ENCODE measurements around the gene GLP1R. TPM values are rescaled to one million over a fixed set of nuclear protein-coding genes. Genes with fewer than 3 reads are reported as not detected.

GLP1R gene
- total and polyA plus RNA-seq, 2 donors (not counting 1 experiment from before 2014, with no cell fraction given) = not detected

- H3K27me3 Mint-ChIP-seq = peaks cover 51% of the 10 kb centered on the region
- Histone ChIP-seq H4K20me1 (ENCODE audit: control insufficient read depth, insufficient read depth, low read length, poor library complexity, severe bottlenecking) (no peaks in the 10 kb centered on the region), H3K27ac (ENCODE audit: low read length in 2 of 2) (no peak overlapping the region), H3K79me2 (ENCODE audit: control insufficient read depth, insufficient read depth, low read length) (no peaks in the 10 kb centered on the region), H3K4me1 (ENCODE audit: control insufficient read depth in 2 of 2, insufficient read depth in 2 of 2, low read length in 2 of 2) (no peaks in the 10 kb centered on the region), H2AFZ (ENCODE audit: insufficient read depth, low read depth, low read length, poor library complexity, severe bottlenecking) (no peak overlapping the region), H3K4me3 (ENCODE audit: control extremely low read depth in 1 of 5, extremely low read depth in 1 of 5, insufficient read depth in 1 of 5, low read depth in 2 of 5, low read length in 4 of 5) (no peak overlapping the region), H3K4me2 (replicated peaks; ENCODE audit: low read depth, low read length, poor library complexity, severe bottlenecking) (no peak overlapping the region), H3K27me3 (replicated peaks in 1 of 4; ENCODE audit: control extremely low read depth in 1 of 4, control insufficient read depth in 3 of 4, insufficient read depth in 4 of 4, low read length in 3 of 4) (peaks cover 0 to 4% (median 0%) of the 10 kb centered on the region in 4 experiments), H3K36me3 (replicated peaks in 1 of 2; ENCODE audit: control extremely low read depth in 1 of 2, control insufficient read depth in 1 of 2, extremely low read depth in 1 of 2, insufficient read depth in 2 of 2, low read length in 1 of 2) (no peaks in the 10 kb centered on the region), H3K9ac (ENCODE audit: low read length) (no peak overlapping the region), H3K9me3 (ENCODE audit: control extremely low read depth in 1 of 3, control insufficient read depth in 2 of 3, insufficient read depth in 1 of 3, low read length in 2 of 3) (no peaks in the 10 kb centered on the region)
- ATAC-seq (ENCODE audit: low read depth) = no peak
- ChIA-PET CTCF (no interaction called here), POLR2A (no interaction called here)
- H3K27ac Mint-ChIP-seq = no peak overlapping the region
- no peak for TF ChIP-seq CTCF (IDR thresholded peaks at IDR 0.05)
- TF ChIP-seq EZH2 (IDR thresholded peaks at IDR 0.05; ENCODE audit: borderline replicate concordance, insufficient read depth, low read depth, low read length, poor library complexity, severe bottlenecking) = no peak
- no peaks in the 10 kb centered on the region for H3K4me1 Mint-ChIP-seq
- WGBS (ENCODE audit: insufficient coverage) = 94% methylated on average over 3 of the region's 9 CpGs
- H3K4me3 Mint-ChIP-seq = no peak overlapping the region
- DNase-seq = no peak
- intact Hi-C loops (cut with micrococcal nuclease) = no loop called here
- H3K9me3 Mint-ChIP-seq (ENCODE audit: insufficient read depth) = no peaks in the 10 kb centered on the region
Observed at GRCh38 chr6:39056681-39057080, 8.1 kb downstream of the GLP1R start.

DNA sequence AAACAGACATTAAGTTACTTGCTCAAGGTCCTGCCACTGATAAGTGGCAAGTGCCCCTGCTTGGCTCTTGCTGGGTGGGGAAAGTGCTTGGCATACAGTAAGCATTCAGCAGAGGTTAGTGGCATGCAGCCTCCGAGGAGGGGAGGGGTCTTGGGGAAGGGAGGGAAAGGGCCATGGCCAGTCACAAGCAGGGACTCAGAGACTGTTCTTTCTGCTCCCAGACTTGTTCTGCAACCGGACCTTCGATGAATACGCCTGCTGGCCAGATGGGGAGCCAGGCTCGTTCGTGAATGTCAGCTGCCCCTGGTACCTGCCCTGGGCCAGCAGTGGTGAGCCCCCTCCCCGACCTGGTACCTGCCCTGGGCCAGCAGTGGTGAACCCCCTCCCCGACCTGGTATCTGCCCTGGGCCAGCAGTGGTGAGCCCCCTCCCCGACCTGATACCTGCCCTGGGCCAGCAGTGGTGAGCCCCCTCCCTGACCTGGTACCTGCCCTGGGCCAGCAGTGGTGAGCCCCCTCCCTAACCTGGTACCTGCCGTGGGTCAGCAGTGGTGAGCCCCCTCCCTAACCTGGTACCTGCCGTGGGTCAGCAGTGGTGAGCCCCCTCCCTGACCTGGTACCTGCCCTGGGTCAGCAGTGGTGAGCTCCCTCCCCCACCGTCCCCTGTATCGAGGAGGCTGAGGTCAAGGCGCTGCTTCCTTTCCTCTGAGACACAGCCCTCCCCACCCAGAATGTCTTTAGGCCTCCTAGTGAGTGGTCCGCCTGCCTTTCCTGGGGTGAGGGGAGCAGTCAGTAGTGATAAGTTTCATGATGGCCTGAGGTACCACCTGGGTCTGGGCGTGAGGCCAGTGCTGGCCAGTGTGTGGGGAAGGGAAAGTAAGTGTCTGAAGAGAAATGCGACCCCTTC lies 8.9 kb downstream of the GLP1R start:
- intact Hi-C loops (cut with micrococcal nuclease) = no loop called here
- H3K27ac Mint-ChIP-seq = no peak overlapping the region
- Histone ChIP-seq H3K4me1 (ENCODE audit: control insufficient read depth in 2 of 2, insufficient read depth in 2 of 2, low read length in 2 of 2) (no peaks in the 10 kb centered on the region), H3K27me3 (replicated peaks in 1 of 4; ENCODE audit: control extremely low read depth in 1 of 4, control insufficient read depth in 3 of 4, insufficient read depth in 4 of 4, low read length in 3 of 4) (peaks cover 0 to 4% (median 0%) of the 10 kb centered on the region in 4 experiments), H3K9me3 (ENCODE audit: control extremely low read depth in 1 of 3, control insufficient read depth in 2 of 3, insufficient read depth in 1 of 3, low read length in 2 of 3) (no peaks in the 10 kb centered on the region), H3K27ac (ENCODE audit: low read length in 2 of 2) (no peak overlapping the region), H3K4me2 (replicated peaks; ENCODE audit: low read depth, low read length, poor library complexity, severe bottlenecking) (no peak overlapping the region), H3K36me3 (replicated peaks in 1 of 2; ENCODE audit: control extremely low read depth in 1 of 2, control insufficient read depth in 1 of 2, extremely low read depth in 1 of 2, insufficient read depth in 2 of 2, low read length in 1 of 2) (no peaks in the 10 kb centered on the region), H3K4me3 (ENCODE audit: control extremely low read depth in 1 of 5, extremely low read depth in 1 of 5, insufficient read depth in 1 of 5, low read depth in 2 of 5, low read length in 4 of 5) (no peak overlapping the region), H2AFZ (ENCODE audit: insufficient read depth, low read depth, low read length, poor library complexity, severe bottlenecking) (no peak overlapping the region), H4K20me1 (ENCODE audit: control insufficient read depth, insufficient read depth, low read length, poor library complexity, severe bottlenecking) (no peaks in the 10 kb centered on the region), H3K79me2 (ENCODE audit: control insufficient read depth, insufficient read depth, low read length) (no peaks in the 10 kb centered on the region), H3K9ac (ENCODE audit: low read length) (no peak overlapping the region)
- no peak overlapping the region for H3K4me3 Mint-ChIP-seq
- H3K9me3 Mint-ChIP-seq (ENCODE audit: insufficient read depth) = no peaks in the 10 kb centered on the region
- H3K4me1 Mint-ChIP-seq = no peaks in the 10 kb centered on the region
- ChIA-PET CTCF (no interaction called here), POLR2A (no interaction called here)
- 75% methylated on average over 13 of the region's 17 CpGs for WGBS (ENCODE audit: insufficient coverage)
- DNase-seq (no peak), ATAC-seq (ENCODE audit: low read depth) (no peak)
- peaks cover 50% of the 10 kb centered on the region for H3K27me3 Mint-ChIP-seq
- TF ChIP-seq CTCF (IDR thresholded peaks at IDR 0.05) (no peak), EZH2 (IDR thresholded peaks at IDR 0.05; ENCODE audit: borderline replicate concordance, insufficient read depth, low read depth, low read length, poor library complexity, severe bottlenecking) (no peak)

Measured in B cell (primary cell).